IMR-90 (cell line): Measurements from ENCODE around the gene POLR1H. TPM values are rescaled to one million over a fixed set of nuclear protein-coding genes. Genes with fewer than 3 reads are reported as not detected.

ENCODE experiments used
- ATAC-seq: fragments of 200-7000 bp; cut with Tn5 transposase; 2 replicates; pipeline ENCODE4 v1.9.1; 2020; ENCODE audit warnings: low read depth, mild to moderate bottlenecking, moderate library complexity
- BruUV-seq: library from RNA; stranded (reverse); fragments of 400-500 nt; replicated peaks from 2 replicates; lab custom pipeline; 2021; lab: Mats Ljungman, UMichigan
- CTCF ChIA-PET: fragments of 300-600 bp; formaldehyde crosslinking; extraction: SDS; loops from one replicate; lab custom pipeline; 2021; ENCODE audit warnings: antibody characterized with exemption; lab: Yijun Ruan, JAX
- POLR2A ChIA-PET: fragments of 300-600 bp; sonication (Branson Sonifier 250); formaldehyde crosslinking; loops from one replicate; lab custom pipeline; 2022; ENCODE audit warnings: antibody characterized with exemption; ENCODE audit not compliant: unreplicated experiment; lab: Charles Lee
- DNase-seq: peaks from one replicate; pipeline ENCODE4 v3.0.0; 2013
- H2AFZ ChIP-seq: replicated peaks from 2 replicates; pipeline ENCODE3; 2013; ENCODE audit warnings: low read length, mild to moderate bottlenecking; ENCODE audit not compliant: poor library complexity
- H2AK5ac ChIP-seq: 2 replicates; pipeline ENCODE4 v1.6.1; 2013; ENCODE audit warnings: low read depth, low read length, inconsistent platforms
- H2AK9ac ChIP-seq: replicated peaks from 2 replicates; pipeline ENCODE3; 2013; ENCODE audit warnings: mild to moderate bottlenecking, low read depth, low read length, moderate library complexity; ENCODE audit not compliant: poor library complexity
- H2BK120ac ChIP-seq: 2 replicates; pipeline ENCODE4 v1.6.1; 2013; ENCODE audit warnings: low read depth, low read length, inconsistent platforms
- H2BK15ac ChIP-seq: 3 replicates; pipeline ENCODE4 v1.6.1; 2013; ENCODE audit warnings: low read depth, low read length, inconsistent platforms
- H2BK20ac ChIP-seq: 2 replicates; pipeline ENCODE4 v1.6.1; 2013; ENCODE audit warnings: low read depth, mild to moderate bottlenecking, inconsistent platforms, low read length, moderate library complexity
- H2BK5ac ChIP-seq: 2 replicates; pipeline ENCODE4 v1.6.1; 2013; ENCODE audit warnings: mild to moderate bottlenecking, low read depth, low read length, inconsistent platforms; ENCODE audit not compliant: poor library complexity, severe bottlenecking
- H3K14ac ChIP-seq: replicated peaks from 2 replicates; pipeline ENCODE4 v1.6.1; 2013; ENCODE audit warnings: low read depth, low read length, inconsistent platforms
- H3K18ac ChIP-seq: 2 replicates; pipeline ENCODE4 v1.6.1; 2013; ENCODE audit warnings: low read depth, low read length, control low read depth
- H3K23ac ChIP-seq: 2 replicates; pipeline ENCODE4 v1.6.1; 2013; ENCODE audit warnings: low read depth, low read length, inconsistent platforms
- H3K27ac ChIP-seq: 2 replicates; pipeline ENCODE4 v1.5.1; 2013; ENCODE audit warnings: mild to moderate bottlenecking, control low read depth, low read length; ENCODE audit not compliant: insufficient read depth
- H3K27me3 ChIP-seq: 2 replicates; pipeline ENCODE4 v1.6.1; 2013; ENCODE audit warnings: low read length; ENCODE audit not compliant: control insufficient read depth, insufficient read depth
- H3K36me3 ChIP-seq: 2 replicates; pipeline ENCODE4 v1.6.1; 2013; ENCODE audit warnings: low read length, mixed read lengths; ENCODE audit not compliant: control insufficient read depth, insufficient read depth
- H3K4ac ChIP-seq: 2 replicates; pipeline ENCODE4 v1.6.1; 2013; ENCODE audit warnings: low read depth, low read length, inconsistent platforms
- H3K4me1 ChIP-seq: 2 replicates; pipeline ENCODE4 v1.6.1; 2013; ENCODE audit warnings: low read length, mixed read lengths; ENCODE audit not compliant: control insufficient read depth, insufficient read depth
- H3K4me2 ChIP-seq: 2 replicates; pipeline ENCODE4 v1.6.1; 2013; ENCODE audit warnings: low read depth, mild to moderate bottlenecking, control low read depth, low read length, moderate library complexity
- H3K4me3 ChIP-seq: 2 replicates; pipeline ENCODE4 v1.5.1; 2013; ENCODE audit warnings: low read depth, mild to moderate bottlenecking, control low read depth, low read length, moderate library complexity; ENCODE audit not compliant: insufficient read depth
- H3K56ac ChIP-seq: 2 replicates; pipeline ENCODE4 v1.6.1; 2013; ENCODE audit warnings: low read length, inconsistent platforms; ENCODE audit not compliant: insufficient read depth; ENCODE audit errors: extremely low read depth
- H3K79me1 ChIP-seq, 2 experiments: 2 replicates each; pipeline ENCODE4 v1.6.1; 2013; ENCODE audit warnings: low read length in 2 of 2, inconsistent platforms in 1 of 2, low read depth in 1 of 2
- H3K9ac ChIP-seq: 2 replicates; pipeline ENCODE4 v1.6.1; 2013; ENCODE audit warnings: low read depth, low read length, control low read depth
- H3K9me1 ChIP-seq: 2 replicates; pipeline ENCODE4 v1.6.1; 2013; ENCODE audit warnings: low read length, inconsistent platforms; ENCODE audit not compliant: insufficient read depth
- H3K9me3 ChIP-seq: 2 replicates; pipeline ENCODE4 v1.6.1; 2013; ENCODE audit warnings: low read length; ENCODE audit not compliant: control insufficient read depth, insufficient read depth
- H4K20me1 ChIP-seq: 2 replicates; pipeline ENCODE4 v1.6.1; 2013; ENCODE audit warnings: low read length, inconsistent platforms; ENCODE audit not compliant: insufficient read depth
- H4K5ac ChIP-seq: 2 replicates; pipeline ENCODE4 v1.6.1; 2013; ENCODE audit warnings: mild to moderate bottlenecking, low read depth, low read length, control low read depth
- H4K8ac ChIP-seq, 2 experiments: 2 replicates each; pipeline ENCODE4 v1.6.1; 2013; ENCODE audit warnings: low read depth in 2 of 2, low read length in 2 of 2, control low read depth in 1 of 2, inconsistent platforms in 1 of 2
- H4K91ac ChIP-seq: 2 replicates; pipeline ENCODE4 v1.6.1; 2013; ENCODE audit warnings: low read depth, low read length, inconsistent platforms; ENCODE audit not compliant: insufficient read depth
- CEBPB ChIP-seq: IDR thresholded peaks from 2 replicates; pipeline ENCODE4 v1.6.1; 2012; ENCODE audit warnings: low read depth, low read length, improper control_type of control experiment
- CHD1 ChIP-seq: IDR thresholded peaks from 2 replicates; pipeline ENCODE4 v1.6.1; 2012; ENCODE audit warnings: low read depth, low read length, improper control_type of control experiment
- CTCF ChIP-seq: conservative IDR thresholded peaks from 2 replicates; pipeline ENCODE4 v1.5.1; 2012; ENCODE audit warnings: mild to moderate bottlenecking, low read depth, low read length, improper control_type of control experiment
- FOS ChIP-seq: fragments of 150-350 bp; IDR thresholded peaks from 2 replicates; pipeline ENCODE4 v1.6.1; 2016; ENCODE audit warnings: low read depth, low read length
- MAFK ChIP-seq: IDR thresholded peaks from 2 replicates; pipeline ENCODE4 v1.6.1; 2012; ENCODE audit warnings: low read depth, low read length, improper control_type of control experiment
- MAZ ChIP-seq: IDR thresholded peaks from 2 replicates; pipeline ENCODE4 v1.6.1; 2012; ENCODE audit warnings: low read depth, mild to moderate bottlenecking, low read length, improper control_type of control experiment, moderate library complexity, borderline replicate concordance
- MXI1 ChIP-seq: IDR thresholded peaks from 2 replicates; pipeline ENCODE4 v1.6.1; 2012; ENCODE audit warnings: low read depth, mild to moderate bottlenecking, low read length, moderate library complexity, borderline replicate concordance
- NFE2L2 ChIP-seq: fragments of 150-350 bp; IDR thresholded peaks from 2 replicates; pipeline ENCODE4 v1.6.1; 2016; ENCODE audit warnings: low read depth, mild to moderate bottlenecking, low read length
- RAD21 ChIP-seq: IDR thresholded peaks from 2 replicates; pipeline ENCODE4 v1.6.1; 2012; ENCODE audit warnings: low read length, improper control_type of control experiment
- RCOR1 ChIP-seq: IDR thresholded peaks from 2 replicates; pipeline ENCODE4 v1.6.1; 2012; ENCODE audit warnings: mild to moderate bottlenecking, low read length, improper control_type of control experiment; ENCODE audit not compliant: insufficient replicate concordance
- RFX5 ChIP-seq: IDR thresholded peaks from 2 replicates; pipeline ENCODE4 v1.8.0; 2012; ENCODE audit warnings: low read depth, mild to moderate bottlenecking, low read length, moderate library complexity
- SMC3 ChIP-seq: fragments of 150-350 bp; IDR thresholded peaks from 2 replicates; pipeline ENCODE4 v1.6.1; 2016; ENCODE audit warnings: low read depth, mild to moderate bottlenecking, antibody characterized with exemption, low read length, moderate library complexity
- USF2 ChIP-seq: fragments of 150-350 bp; IDR thresholded peaks from 2 replicates; pipeline ENCODE4 v1.6.1; 2017; ENCODE audit warnings: mild to moderate bottlenecking, antibody characterized with exemption, low read length, low read depth
- WGBS, 2 experiments: methylation state at CpG; one replicate each; pipeline versions ENCODE4 v1.1.5 to v1.1.7; 2013; ENCODE audit warnings: missing lambda C conversion rate in 2 of 2; ENCODE audit not compliant: insufficient read length in 1 of 2; ENCODE audit errors: extremely low coverage in 2 of 2; 5-methylcytosine and 5-hydroxymethylcytosine counted together
- dilution Hi-C: fragments of 300-500 bp; cut with HindIII; formaldehyde crosslinking; loops from one replicate; pipeline ENCODE4 v1.14.3; 2018; ENCODE audit warnings: low sequenced_read_pairs; ENCODE audit not compliant: unreplicated experiment
- in situ Hi-C: fragments of 300-500 bp; cut with MboI; formaldehyde crosslinking; loops from 3 replicates; pipeline ENCODE4 v1.14.3; 2019; ENCODE audit warnings: low sequenced_read_pairs, inconsistent platforms, mixed read lengths
- intact Hi-C: fragments of 100-400 bp; cut with micrococcal nuclease; formaldehyde crosslinking; loops from 2 replicates; pipeline ENCODE4 v1.10.0; 2022
- polyA plus RNA-seq, 3 experiments: library from polyadenylated mRNA; depleted of rRNA; stranded (reverse); fragments of >200 nt; gene quantifications; 2 replicates each; pipeline ENCODE4 v1.2.3, GENCODE V29; 2012; ENCODE audit warnings: low replicate concordance in 1 of 3
- total RNA-seq: library from RNA; depleted of rRNA; stranded (reverse); fragments of >200 nt; gene quantifications from 2 replicates; pipeline ENCODE4 v1.2.3, GENCODE V29; 2012

Gene POLR1H
- total and polyA plus RNA-seq, 2 of the 4 experiments (the other 2 are of a cell fraction) = 24.6 to 34.6 TPM

GRCh38 chr6:30112402-30112994 is 51.4 kb downstream of the POLR1H start:
- H2AK9ac ChIP-seq = no peak overlapping the region
- no peak overlapping the region for H2BK5ac ChIP-seq
- no peaks in the 10 kb centered on the region for H3K9me1 ChIP-seq
- H3K4me3 ChIP-seq = no peak overlapping the region
- H2AFZ ChIP-seq = no peak overlapping the region
- H3K56ac ChIP-seq = no peak overlapping the region
- no peaks in the 10 kb centered on the region for H4K20me1 ChIP-seq
- 67% methylated on average over 9 of the region's 10 CpGs; no CpG with 5 or more reads in 1 of the 2 experiments for WGBS, 2 experiments
- no peaks in the 10 kb centered on the region for H3K4me1 ChIP-seq
- no peak overlapping the region for H2BK20ac ChIP-seq
- H3K4me2 ChIP-seq = no peak overlapping the region
- H3K9ac ChIP-seq = no peak overlapping the region
- H3K23ac ChIP-seq = no peak overlapping the region
- no TSS peak for BruUV-seq
- peaks cover 51% of the 10 kb centered on the region for H3K27me3 ChIP-seq
- peaks cover 2% of the 10 kb centered on the region; the same call in 1 of the 2 replicates for H3K9me3 ChIP-seq
- H4K8ac ChIP-seq = no peak overlapping the region
- H4K5ac ChIP-seq = no peak overlapping the region
- no peak for ATAC-seq
- no peak for DNase-seq
- no peak overlapping the region for H3K4ac ChIP-seq
- H2BK15ac ChIP-seq = no peak overlapping the region
- H3K27ac ChIP-seq = no peak overlapping the region
- no peaks in the 10 kb centered on the region for H3K79me1 ChIP-seq
- CTCF ChIA-PET = no interaction called here
- POLR2A ChIA-PET = no interaction called here
- in situ Hi-C loops = no loop called here
- H3K18ac ChIP-seq = no peak overlapping the region
- H3K14ac ChIP-seq = no peak overlapping the region
- no peak overlapping the region for H2AK5ac ChIP-seq
- dilution Hi-C loops = no loop called here
- TF ChIP-seq MAFK (no peak), CTCF (no peak), CEBPB (no peak), RFX5 (no peak), USF2 (no peak), MAZ (no peak), SMC3 (no peak), FOS (no peak), RAD21 (no peak), NFE2L2 (no peak), CHD1 (no peak), RCOR1 (no peak), MXI1 (no peak)
- no peak overlapping the region for H4K91ac ChIP-seq
- intact Hi-C loops = no loop called here
- no peaks in the 10 kb centered on the region for H3K36me3 ChIP-seq
- H2BK120ac ChIP-seq = no peak overlapping the region
